IMR-90 (cell line): ENCODE data around the gene KRT86. TPM values are rescaled to one million over a fixed set of nuclear protein-coding genes. Genes with fewer than 3 reads are reported as not detected.

Experiments
- ATAC-seq: fragments of 200-7000 bp; cut with Tn5 transposase; 2 replicates; pipeline ENCODE4 v1.9.1; 2020; ENCODE audit warnings: low read depth, mild to moderate bottlenecking, moderate library complexity
- BruUV-seq: library from RNA; stranded (reverse); fragments of 400-500 nt; replicated peaks from 2 replicates; lab custom pipeline; 2021; lab: Mats Ljungman, UMichigan
- CTCF ChIA-PET: fragments of 300-600 bp; formaldehyde crosslinking; extraction: SDS; loops from one replicate; lab custom pipeline; 2021; ENCODE audit warnings: antibody characterized with exemption; lab: Yijun Ruan, JAX
- POLR2A ChIA-PET: fragments of 300-600 bp; sonication (Branson Sonifier 250); formaldehyde crosslinking; loops from one replicate; lab custom pipeline; 2022; ENCODE audit warnings: antibody characterized with exemption; ENCODE audit not compliant: unreplicated experiment; lab: Charles Lee
- DNase-seq: peaks from one replicate; pipeline ENCODE4 v3.0.0; 2013
- H2AFZ ChIP-seq: replicated peaks from 2 replicates; pipeline ENCODE3; 2013; ENCODE audit warnings: low read length, mild to moderate bottlenecking; ENCODE audit not compliant: poor library complexity
- H2AK5ac ChIP-seq: 2 replicates; pipeline ENCODE4 v1.6.1; 2013; ENCODE audit warnings: low read depth, low read length, inconsistent platforms
- H2AK9ac ChIP-seq: replicated peaks from 2 replicates; pipeline ENCODE3; 2013; ENCODE audit warnings: mild to moderate bottlenecking, low read depth, low read length, moderate library complexity; ENCODE audit not compliant: poor library complexity
- H2BK120ac ChIP-seq: 2 replicates; pipeline ENCODE4 v1.6.1; 2013; ENCODE audit warnings: low read depth, low read length, inconsistent platforms
- H2BK15ac ChIP-seq: 3 replicates; pipeline ENCODE4 v1.6.1; 2013; ENCODE audit warnings: low read depth, low read length, inconsistent platforms
- H2BK20ac ChIP-seq: 2 replicates; pipeline ENCODE4 v1.6.1; 2013; ENCODE audit warnings: low read depth, mild to moderate bottlenecking, inconsistent platforms, low read length, moderate library complexity
- H2BK5ac ChIP-seq: 2 replicates; pipeline ENCODE4 v1.6.1; 2013; ENCODE audit warnings: mild to moderate bottlenecking, low read depth, low read length, inconsistent platforms; ENCODE audit not compliant: poor library complexity, severe bottlenecking
- H3K14ac ChIP-seq: replicated peaks from 2 replicates; pipeline ENCODE4 v1.6.1; 2013; ENCODE audit warnings: low read depth, low read length, inconsistent platforms
- H3K18ac ChIP-seq: 2 replicates; pipeline ENCODE4 v1.6.1; 2013; ENCODE audit warnings: low read depth, low read length, control low read depth
- H3K23ac ChIP-seq: 2 replicates; pipeline ENCODE4 v1.6.1; 2013; ENCODE audit warnings: low read depth, low read length, inconsistent platforms
- H3K27ac ChIP-seq: 2 replicates; pipeline ENCODE4 v1.5.1; 2013; ENCODE audit warnings: mild to moderate bottlenecking, control low read depth, low read length; ENCODE audit not compliant: insufficient read depth
- H3K27me3 ChIP-seq: 2 replicates; pipeline ENCODE4 v1.6.1; 2013; ENCODE audit warnings: low read length; ENCODE audit not compliant: control insufficient read depth, insufficient read depth
- H3K36me3 ChIP-seq: 2 replicates; pipeline ENCODE4 v1.6.1; 2013; ENCODE audit warnings: low read length, mixed read lengths; ENCODE audit not compliant: control insufficient read depth, insufficient read depth
- H3K4ac ChIP-seq: 2 replicates; pipeline ENCODE4 v1.6.1; 2013; ENCODE audit warnings: low read depth, low read length, inconsistent platforms
- H3K4me1 ChIP-seq: 2 replicates; pipeline ENCODE4 v1.6.1; 2013; ENCODE audit warnings: low read length, mixed read lengths; ENCODE audit not compliant: control insufficient read depth, insufficient read depth
- H3K4me2 ChIP-seq: 2 replicates; pipeline ENCODE4 v1.6.1; 2013; ENCODE audit warnings: low read depth, mild to moderate bottlenecking, control low read depth, low read length, moderate library complexity
- H3K4me3 ChIP-seq: 2 replicates; pipeline ENCODE4 v1.5.1; 2013; ENCODE audit warnings: low read depth, mild to moderate bottlenecking, control low read depth, low read length, moderate library complexity; ENCODE audit not compliant: insufficient read depth
- H3K56ac ChIP-seq: 2 replicates; pipeline ENCODE4 v1.6.1; 2013; ENCODE audit warnings: low read length, inconsistent platforms; ENCODE audit not compliant: insufficient read depth; ENCODE audit errors: extremely low read depth
- H3K79me1 ChIP-seq, 2 experiments: 2 replicates each; pipeline ENCODE4 v1.6.1; 2013; ENCODE audit warnings: low read length in 2 of 2, inconsistent platforms in 1 of 2, low read depth in 1 of 2
- H3K9ac ChIP-seq: 2 replicates; pipeline ENCODE4 v1.6.1; 2013; ENCODE audit warnings: low read depth, low read length, control low read depth
- H3K9me1 ChIP-seq: 2 replicates; pipeline ENCODE4 v1.6.1; 2013; ENCODE audit warnings: low read length, inconsistent platforms; ENCODE audit not compliant: insufficient read depth
- H3K9me3 ChIP-seq: 2 replicates; pipeline ENCODE4 v1.6.1; 2013; ENCODE audit warnings: low read length; ENCODE audit not compliant: control insufficient read depth, insufficient read depth
- H4K20me1 ChIP-seq: 2 replicates; pipeline ENCODE4 v1.6.1; 2013; ENCODE audit warnings: low read length, inconsistent platforms; ENCODE audit not compliant: insufficient read depth
- H4K5ac ChIP-seq: 2 replicates; pipeline ENCODE4 v1.6.1; 2013; ENCODE audit warnings: mild to moderate bottlenecking, low read depth, low read length, control low read depth
- H4K8ac ChIP-seq, 2 experiments: 2 replicates each; pipeline ENCODE4 v1.6.1; 2013; ENCODE audit warnings: low read depth in 2 of 2, low read length in 2 of 2, control low read depth in 1 of 2, inconsistent platforms in 1 of 2
- H4K91ac ChIP-seq: 2 replicates; pipeline ENCODE4 v1.6.1; 2013; ENCODE audit warnings: low read depth, low read length, inconsistent platforms; ENCODE audit not compliant: insufficient read depth
- BHLHE40 ChIP-seq: fragments of 150-350 bp; IDR thresholded peaks from 2 replicates; pipeline ENCODE4 v1.6.1; 2016; ENCODE audit warnings: mild to moderate bottlenecking, low read depth, low read length
- CEBPB ChIP-seq: IDR thresholded peaks from 2 replicates; pipeline ENCODE4 v1.6.1; 2012; ENCODE audit warnings: low read depth, low read length, improper control_type of control experiment
- CHD1 ChIP-seq: IDR thresholded peaks from 2 replicates; pipeline ENCODE4 v1.6.1; 2012; ENCODE audit warnings: low read depth, low read length, improper control_type of control experiment
- CTCF ChIP-seq: conservative IDR thresholded peaks from 2 replicates; pipeline ENCODE4 v1.5.1; 2012; ENCODE audit warnings: mild to moderate bottlenecking, low read depth, low read length, improper control_type of control experiment
- ELK1 ChIP-seq: fragments of 150-350 bp; IDR thresholded peaks from 2 replicates; pipeline ENCODE4 v1.6.1; 2016; ENCODE audit warnings: low read depth, mild to moderate bottlenecking, low read length, moderate library complexity, borderline replicate concordance
- FOS ChIP-seq: fragments of 150-350 bp; IDR thresholded peaks from 2 replicates; pipeline ENCODE4 v1.6.1; 2016; ENCODE audit warnings: low read depth, low read length
- MAFK ChIP-seq: IDR thresholded peaks from 2 replicates; pipeline ENCODE4 v1.6.1; 2012; ENCODE audit warnings: low read depth, low read length, improper control_type of control experiment
- MAZ ChIP-seq: IDR thresholded peaks from 2 replicates; pipeline ENCODE4 v1.6.1; 2012; ENCODE audit warnings: low read depth, mild to moderate bottlenecking, low read length, improper control_type of control experiment, moderate library complexity, borderline replicate concordance
- NFE2L2 ChIP-seq: fragments of 150-350 bp; IDR thresholded peaks from 2 replicates; pipeline ENCODE4 v1.6.1; 2016; ENCODE audit warnings: low read depth, mild to moderate bottlenecking, low read length
- POLR2A ChIP-seq: IDR thresholded peaks from 2 replicates; pipeline ENCODE4 v1.6.1; 2012; ENCODE audit warnings: mild to moderate bottlenecking, low read depth, low read length
- RAD21 ChIP-seq: IDR thresholded peaks from 2 replicates; pipeline ENCODE4 v1.6.1; 2012; ENCODE audit warnings: low read length, improper control_type of control experiment
- RFX5 ChIP-seq: IDR thresholded peaks from 2 replicates; pipeline ENCODE4 v1.8.0; 2012; ENCODE audit warnings: low read depth, mild to moderate bottlenecking, low read length, moderate library complexity
- SMC3 ChIP-seq: fragments of 150-350 bp; IDR thresholded peaks from 2 replicates; pipeline ENCODE4 v1.6.1; 2016; ENCODE audit warnings: low read depth, mild to moderate bottlenecking, antibody characterized with exemption, low read length, moderate library complexity
- USF2 ChIP-seq: fragments of 150-350 bp; IDR thresholded peaks from 2 replicates; pipeline ENCODE4 v1.6.1; 2017; ENCODE audit warnings: mild to moderate bottlenecking, antibody characterized with exemption, low read length, low read depth
- WGBS, 2 experiments: methylation state at CpG; one replicate each; pipeline versions ENCODE4 v1.1.5 to v1.1.7; 2013; ENCODE audit warnings: missing lambda C conversion rate in 2 of 2; ENCODE audit not compliant: insufficient read length in 1 of 2; ENCODE audit errors: extremely low coverage in 2 of 2; 5-methylcytosine and 5-hydroxymethylcytosine counted together
- dilution Hi-C: fragments of 300-500 bp; cut with HindIII; formaldehyde crosslinking; loops from one replicate; pipeline ENCODE4 v1.14.3; 2018; ENCODE audit warnings: low sequenced_read_pairs; ENCODE audit not compliant: unreplicated experiment
- in situ Hi-C: fragments of 300-500 bp; cut with MboI; formaldehyde crosslinking; loops from 3 replicates; pipeline ENCODE4 v1.14.3; 2019; ENCODE audit warnings: low sequenced_read_pairs, inconsistent platforms, mixed read lengths
- intact Hi-C: fragments of 100-400 bp; cut with micrococcal nuclease; formaldehyde crosslinking; loops from 2 replicates; pipeline ENCODE4 v1.10.0; 2022
- polyA plus RNA-seq, 3 experiments: library from polyadenylated mRNA; depleted of rRNA; stranded (reverse); fragments of >200 nt; gene quantifications; 2 replicates each; pipeline ENCODE4 v1.2.3, GENCODE V29; 2012; ENCODE audit warnings: low replicate concordance in 1 of 3
- total RNA-seq: library from RNA; depleted of rRNA; stranded (reverse); fragments of >200 nt; gene quantifications from 2 replicates; pipeline ENCODE4 v1.2.3, GENCODE V29; 2012

Gene KRT86
- total and polyA plus RNA-seq, 2 of the 4 experiments (the other 2 are of a cell fraction): not detected

GRCh38 chr12:52354200-52354599 lies 79.8 kb downstream of the KRT86 start:
- Histone ChIP-seq H4K8ac (no peak overlapping the region), H3K4me1 (no peaks in the 10 kb centered on the region), H3K23ac (no peak overlapping the region), H3K79me1 (no peaks in the 10 kb centered on the region), H2BK120ac (no peak overlapping the region), H3K9me1 (no peaks in the 10 kb centered on the region), H3K56ac (no peak overlapping the region), H3K18ac (no peak overlapping the region), H2AK9ac (no peak overlapping the region), H4K91ac (no peak overlapping the region), H2BK5ac (no peak overlapping the region), H2AFZ (no peak overlapping the region), H3K4ac (no peak overlapping the region), H3K4me2 (no peak overlapping the region), H3K9ac (no peak overlapping the region), H3K27ac (no peak overlapping the region), H4K20me1 (no peaks in the 10 kb centered on the region), H2BK20ac (no peak overlapping the region), H2BK15ac (no peak overlapping the region), H3K36me3 (no peaks in the 10 kb centered on the region), H3K14ac (no peak overlapping the region), H3K9me3 (no peaks in the 10 kb centered on the region), H4K5ac (no peak overlapping the region), H3K27me3 (peaks cover 53% of the 10 kb centered on the region), H2AK5ac (no peak overlapping the region), H3K4me3 (no peak overlapping the region)
- no TSS peak for BruUV-seq
- dilution Hi-C loops: no loop called here
- in situ Hi-C loops: no loop called here
- ChIA-PET POLR2A (no interaction called here), CTCF (no interaction called here)
- DNase-seq (no peak), ATAC-seq (no peak)
- WGBS, 2 experiments: no CpG with 5 or more reads among the region's 5 CpGs
- TF ChIP-seq RAD21: no peak
- no peak for TF ChIP-seq CHD1
- TF ChIP-seq MAFK: no peak
- TF ChIP-seq USF2: no peak
- no peak for TF ChIP-seq MAZ
- TF ChIP-seq NFE2L2: no peak
- TF ChIP-seq ELK1: no peak
- no peak for TF ChIP-seq POLR2A
- no peak for TF ChIP-seq FOS
- TF ChIP-seq RFX5: no peak
- no peak for TF ChIP-seq CEBPB
- no peak for TF ChIP-seq SMC3
- TF ChIP-seq BHLHE40: no peak
- no peak for TF ChIP-seq CTCF
- intact Hi-C loops: no loop called here
